CD4-positive, alpha-beta T cell treated with Interleukin-4 for 4 hours (primary cell): ENCODE measurements around the gene CXCL16.

Source experiments
- DNase-seq: peaks from one replicate; pipeline ENCODE4 v3.0.0-alpha.2; 2020

Gene CXCL16

GRCh38 chr17:4748686-4749085 lies 9.0 kb upstream of the CXCL16 start:
- no peak for DNase-seq

GRCh38 chr17:4747847-4748246 lies 8.1 kb upstream of the CXCL16 start:
- DNase-seq = peak; percentile 44

- DNase-seq = no peak
Measured at GRCh38 chr17:4744999-4745969, 5.6 kb upstream of the CXCL16 start.

GRCh38 chr17:4743898-4744297 lies 4.2 kb upstream of the CXCL16 start:
- no peak for DNase-seq

GRCh38 chr17:4743216-4743615 lies 3.5 kb upstream of the CXCL16 start:
- no peak for DNase-seq

- no peak for DNase-seq
Measured at GRCh38 chr17:4742629-4743028, 2.9 kb upstream of the CXCL16 start.

GRCh38 chr17:4742133-4742532 lies 2.4 kb upstream of the CXCL16 start:
- no peak for DNase-seq

GRCh38 chr17:4741544-4741943 lies 1.8 kb upstream of the CXCL16 start:
- DNase-seq = no peak

- DNase-seq = no peak
Measured at GRCh38 chr17:4740584-4740983, 856 bp upstream of the CXCL16 start.

GRCh38 chr17:4740025-4740351 lies 260 bp upstream of the CXCL16 start:
- no peak for DNase-seq

- no peak for DNase-seq
Measured at GRCh38 chr17:4738136-4739121, 1.3 kb downstream of the CXCL16 start.

- DNase-seq = no peak
Measured at GRCh38 chr17:4735876-4736651, 3.7 kb downstream of the CXCL16 start.

GRCh38 chr17:4734857-4735475 lies 4.8 kb downstream of the CXCL16 start:
- DNase-seq = no peak

- no peak for DNase-seq
Measured at GRCh38 chr17:4733073-4733531, 6.6 kb downstream of the CXCL16 start.

- no peak for DNase-seq
Measured at GRCh38 chr17:4728124-4728523, 11.6 kb downstream of the CXCL16 start.

- DNase-seq = no peak
Measured at GRCh38 chr17:4725646-4726310, 13.9 kb downstream of the CXCL16 start.

GRCh38 chr17:4724650-4725049 lies 15.1 kb downstream of the CXCL16 start:
- DNase-seq = no peak

GRCh38 chr17:4722678-4723240 lies 17.0 kb downstream of the CXCL16 start:
- DNase-seq = no peak

- peak; percentile 32 for DNase-seq
Measured at GRCh38 chr17:4721203-4722135, 18.3 kb downstream of the CXCL16 start.

- no peak for DNase-seq
Measured at GRCh38 chr17:4720787-4721186, 18.9 kb downstream of the CXCL16 start.
